ENCODE data around the gene MTR. TPM values are rescaled to one million over a fixed set of nuclear protein-coding genes. Genes with fewer than 3 reads are reported as not detected.

Gene MTR
- total RNA-seq, 4 donors from 2014 or later, result 19.0 to 78.1 (median 47.5) TPM

DNA sequence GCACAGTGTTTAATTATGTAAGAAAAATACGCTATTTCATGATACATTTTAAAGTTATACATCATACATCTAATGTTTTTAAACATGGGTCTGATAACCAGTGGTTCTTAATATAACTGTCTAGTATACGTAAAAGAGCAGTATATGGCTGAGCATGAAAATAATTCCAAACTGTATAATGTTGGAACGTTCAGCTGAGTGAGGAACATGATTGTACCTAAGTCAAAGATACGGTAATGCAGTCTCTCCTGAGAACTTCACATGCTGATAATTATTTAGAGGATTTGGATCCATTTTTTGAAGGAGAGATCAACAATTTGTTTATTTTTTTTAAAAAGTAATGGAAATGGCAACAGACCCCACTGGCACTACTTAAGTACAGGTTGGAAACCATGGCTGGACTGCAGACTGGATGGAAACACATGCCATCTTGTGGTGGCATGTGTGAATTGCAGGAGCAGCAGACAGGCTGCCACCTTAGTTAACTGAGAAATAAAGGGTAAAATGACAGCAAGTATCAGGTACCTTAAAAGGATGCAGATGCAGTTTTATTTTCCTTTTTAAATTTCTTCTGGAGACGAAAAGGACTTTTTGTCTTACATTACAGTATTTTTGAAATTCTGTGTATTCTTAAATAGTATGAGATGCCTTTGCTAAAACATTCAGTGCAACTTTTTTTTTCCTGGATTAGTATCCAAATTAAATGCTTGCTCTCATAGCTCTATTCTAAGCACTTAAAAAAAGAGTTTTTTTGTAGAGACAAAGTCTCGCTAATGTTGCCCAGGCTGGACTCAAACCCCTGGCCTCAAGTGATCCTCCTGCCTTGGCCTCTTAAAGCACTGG is 73.8 kb downstream of the MTR start:
- no peak overlapping the region for H3K4me3 ChIP-seq
- no peaks in the 10 kb centered on the region for H3K9me3 ChIP-seq
- no peaks in the 10 kb centered on the region for H3K36me3 ChIP-seq
- no peaks in the 10 kb centered on the region for H3K27me3 ChIP-seq
- H3K4me1 ChIP-seq, result peaks cover 0 to 4% of the 10 kb centered on the region in 2 donors
- intact Hi-C loops (cut with DNase I; ENCODE audit: low total_unique reads), result no loop called here
- no peak overlapping the region for H3K27ac ChIP-seq
- no peak for DNase-seq
- no peak for TF ChIP-seq POLR2A (IDR thresholded peaks at IDR 0.05)
- TF ChIP-seq, protein P1, sequence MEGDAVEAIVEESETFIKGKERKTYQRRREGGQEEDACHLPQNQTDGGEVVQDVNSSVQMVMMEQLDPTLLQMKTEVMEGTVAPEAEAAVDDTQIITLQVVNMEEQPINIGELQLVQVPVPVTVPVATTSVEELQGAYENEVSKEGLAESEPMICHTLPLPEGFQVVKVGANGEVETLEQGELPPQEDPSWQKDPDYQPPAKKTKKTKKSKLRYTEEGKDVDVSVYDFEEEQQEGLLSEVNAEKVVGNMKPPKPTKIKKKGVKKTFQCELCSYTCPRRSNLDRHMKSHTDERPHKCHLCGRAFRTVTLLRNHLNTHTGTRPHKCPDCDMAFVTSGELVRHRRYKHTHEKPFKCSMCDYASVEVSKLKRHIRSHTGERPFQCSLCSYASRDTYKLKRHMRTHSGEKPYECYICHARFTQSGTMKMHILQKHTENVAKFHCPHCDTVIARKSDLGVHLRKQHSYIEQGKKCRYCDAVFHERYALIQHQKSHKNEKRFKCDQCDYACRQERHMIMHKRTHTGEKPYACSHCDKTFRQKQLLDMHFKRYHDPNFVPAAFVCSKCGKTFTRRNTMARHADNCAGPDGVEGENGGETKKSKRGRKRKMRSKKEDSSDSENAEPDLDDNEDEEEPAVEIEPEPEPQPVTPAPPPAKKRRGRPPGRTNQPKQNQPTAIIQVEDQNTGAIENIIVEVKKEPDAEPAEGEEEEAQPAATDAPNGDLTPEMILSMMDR (IDR thresholded peaks at IDR 0.05), result peak; percentile 37 to 73 (median 60)

DNA sequence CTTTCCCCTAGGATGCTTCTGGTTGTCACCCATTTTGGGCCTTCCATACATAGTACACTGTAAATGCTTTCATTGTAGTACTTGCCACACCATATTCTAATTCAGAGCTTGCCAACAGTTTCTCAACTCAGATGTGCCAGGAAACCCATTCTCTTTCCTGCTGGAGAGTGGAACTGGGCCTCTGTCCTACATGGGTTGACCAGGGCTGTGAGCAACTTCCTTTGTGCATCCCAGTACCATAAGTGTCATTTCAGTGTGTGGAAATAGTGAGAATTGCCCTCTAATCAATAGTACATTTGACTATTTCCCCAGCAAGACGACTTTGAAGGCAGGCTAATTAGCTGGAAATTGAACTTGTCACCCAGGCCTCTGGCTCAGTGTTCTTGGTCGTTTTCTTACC is 74.8 kb downstream of the MTR start:
- no peak overlapping the region for H3K27ac ChIP-seq
- no peak overlapping the region for H3K4me3 ChIP-seq
- H3K4me1 ChIP-seq, result peaks cover 0 to 4% of the 10 kb centered on the region in 2 donors
- TF ChIP-seq POLR2A (IDR thresholded peaks at IDR 0.05), result no peak
- TF ChIP-seq, protein P1 (IDR thresholded peaks at IDR 0.05), result no peak
- intact Hi-C loops (cut with DNase I; ENCODE audit: low total_unique reads), result no loop called here
- no peaks in the 10 kb centered on the region for H3K36me3 ChIP-seq
- H3K27me3 ChIP-seq, result no peaks in the 10 kb centered on the region
- no peaks in the 10 kb centered on the region for H3K9me3 ChIP-seq
- no peak for DNase-seq

DNA sequence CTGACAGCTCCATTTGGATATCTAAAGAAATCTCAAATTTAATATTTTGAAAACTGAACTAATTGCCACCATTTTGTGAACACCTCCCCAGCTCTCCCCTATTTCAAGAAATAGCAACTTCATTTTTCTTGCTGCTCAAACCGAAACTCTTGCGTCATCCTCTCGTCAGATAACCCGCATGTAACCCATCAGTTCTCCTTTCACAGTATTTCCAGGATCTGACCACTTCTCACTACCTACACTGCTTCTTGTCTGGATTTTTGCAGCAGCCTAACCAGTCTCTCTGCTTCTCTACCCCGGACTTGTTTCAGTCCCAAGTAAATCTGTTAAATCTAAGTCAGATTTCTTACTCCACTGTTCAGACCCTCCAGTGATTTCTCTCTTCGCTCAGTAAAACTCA is 75.6 kb downstream of the MTR start:
- Histone ChIP-seq H3K27ac (no peak overlapping the region), H3K27me3 (no peaks in the 10 kb centered on the region), H3K4me3 (no peak overlapping the region), H3K9me3 (no peaks in the 10 kb centered on the region), H3K4me1 (no peaks in the 10 kb centered on the region), H3K36me3 (no peaks in the 10 kb centered on the region)
- intact Hi-C loops (cut with DNase I; ENCODE audit: low total_unique reads), result no loop called here
- TF ChIP-seq POLR2A (IDR thresholded peaks at IDR 0.05), result no peak
- TF ChIP-seq, protein P1 (IDR thresholded peaks at IDR 0.05), result no peak
- no peak for DNase-seq

DNA sequence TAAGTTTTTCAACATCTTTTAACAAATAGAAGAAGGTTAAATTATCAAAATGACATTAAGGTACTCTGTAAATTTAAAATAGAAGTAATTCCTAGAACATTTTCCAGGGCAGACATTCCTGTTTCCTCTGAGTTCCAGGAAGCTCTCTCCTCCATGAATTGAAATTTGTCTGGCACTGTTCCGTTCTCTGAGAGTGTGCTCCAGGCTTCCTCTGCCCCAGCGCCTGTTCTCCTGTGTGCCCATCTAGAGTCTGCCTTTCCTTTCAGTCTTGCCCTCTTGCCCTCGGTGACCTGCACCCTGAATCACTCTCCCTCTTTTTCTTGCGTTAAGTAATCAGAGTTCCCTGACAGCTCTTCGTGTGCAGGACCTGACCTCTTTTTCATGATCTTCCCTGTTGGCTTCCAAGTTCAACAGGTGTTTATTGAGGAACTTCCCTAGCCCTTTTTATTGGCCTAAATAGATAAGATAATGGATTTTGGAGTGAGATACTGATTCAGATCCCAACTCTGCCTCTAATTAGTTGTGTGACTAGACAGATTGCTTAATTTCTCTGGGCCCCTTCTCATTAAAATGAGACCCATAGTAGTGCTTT is 77.1 kb downstream of the MTR start:
- intact Hi-C loops (cut with DNase I; ENCODE audit: low total_unique reads), result no loop called here
- H3K27me3 ChIP-seq, result no peaks in the 10 kb centered on the region
- H3K36me3 ChIP-seq, result no peaks in the 10 kb centered on the region
- no peaks in the 10 kb centered on the region for H3K9me3 ChIP-seq
- H3K27ac ChIP-seq, result no peak overlapping the region
- no peak for TF ChIP-seq POLR2A (IDR thresholded peaks at IDR 0.05)
- TF ChIP-seq, protein P1 (IDR thresholded peaks at IDR 0.05), result no peak
- no peak overlapping the region for H3K4me3 ChIP-seq
- no peaks in the 10 kb centered on the region for H3K4me1 ChIP-seq
- DNase-seq, result no peak

DNA sequence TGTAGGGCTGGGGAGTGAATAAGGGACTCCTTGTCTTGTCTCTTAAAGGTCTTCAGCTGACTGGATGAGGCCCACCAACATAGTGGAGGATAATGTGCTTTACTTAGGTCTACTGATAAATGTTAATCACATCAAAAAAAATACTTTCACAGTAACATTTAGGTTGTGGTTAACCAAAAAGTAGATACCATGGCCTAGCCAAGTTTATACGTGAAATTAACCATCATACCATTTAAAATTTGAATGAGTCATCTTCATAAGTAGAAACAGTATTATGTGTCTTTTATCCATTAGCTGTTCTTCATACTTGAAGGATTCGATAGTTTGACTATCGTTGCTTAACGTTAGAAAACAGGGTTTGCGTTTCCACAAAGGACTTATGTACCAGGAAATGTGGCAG is 80.9 kb downstream of the MTR start:
- TF ChIP-seq, protein P1 (IDR thresholded peaks at IDR 0.05), result no peak
- TF ChIP-seq POLR2A (IDR thresholded peaks at IDR 0.05), result no peak
- intact Hi-C loops (cut with DNase I; ENCODE audit: low total_unique reads), result no loop called here
- no peaks in the 10 kb centered on the region for H3K36me3 ChIP-seq

More for the DNA sequence above, 80.9 kb downstream of the MTR start:
- Histone ChIP-seq H3K27me3 (no peaks in the 10 kb centered on the region), H3K27ac (no peak overlapping the region), H3K4me1 (no peaks in the 10 kb centered on the region), H3K9me3 (no peaks in the 10 kb centered on the region), H3K4me3 (no peak overlapping the region)
- no peak for DNase-seq
